Smooth muscle cell of trachea (primary cell): ENCODE results near the gene FAM161A. TPM values are rescaled to one million over a fixed set of nuclear protein-coding genes. Genes with fewer than 3 reads are reported as not detected.

ENCODE experiments used
- total RNA-seq: library from RNA; depleted of rRNA; stranded (reverse); fragments of >200 nt; gene quantifications from 2 replicates; pipeline ENCODE4 v1.2.1, GENCODE V29; 2014

The FAM161A gene
- total RNA-seq, result 1.3 and 2.8 TPM in 2 replicates

DNA sequence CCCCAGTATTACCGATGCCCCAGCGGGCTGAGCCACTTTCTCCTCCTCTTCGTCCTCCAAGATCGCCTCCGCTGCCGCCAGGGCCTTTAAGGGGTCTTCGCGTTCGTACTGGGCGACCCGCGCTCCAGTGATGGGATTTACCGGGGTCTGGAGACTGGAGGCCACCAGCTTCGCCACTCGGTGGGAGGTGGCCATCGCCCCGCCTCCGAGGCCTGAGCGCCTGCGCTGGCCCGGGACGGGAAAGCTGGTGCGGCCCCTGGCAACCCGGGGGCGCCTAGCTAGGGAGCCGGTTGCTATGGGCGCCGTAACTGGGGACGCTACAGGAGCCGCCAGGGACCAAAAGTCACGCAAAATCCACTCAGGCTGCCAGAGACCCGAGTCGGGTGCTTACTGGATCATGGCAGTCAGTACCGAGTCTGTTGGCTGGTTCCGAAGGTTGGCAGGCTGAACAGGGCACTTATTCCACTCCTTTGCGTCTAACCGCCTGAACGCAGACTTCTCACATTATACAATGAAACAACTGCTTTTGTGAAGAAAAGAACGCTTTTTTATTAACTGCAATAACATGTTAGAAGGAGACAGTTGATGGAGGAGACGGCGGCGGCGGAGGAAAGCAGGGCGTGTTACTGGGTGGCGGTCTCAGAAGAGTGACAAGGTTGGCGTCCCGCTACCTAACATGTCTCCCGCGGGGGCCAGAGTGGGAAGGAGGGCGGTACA is at the start of gene FAM161A:
Gene FAM161A (minus strand): TSS at position 214 of the 717 bp plus-strand sequence. CDS start 19 bp downstream, at position 195.

DNA sequence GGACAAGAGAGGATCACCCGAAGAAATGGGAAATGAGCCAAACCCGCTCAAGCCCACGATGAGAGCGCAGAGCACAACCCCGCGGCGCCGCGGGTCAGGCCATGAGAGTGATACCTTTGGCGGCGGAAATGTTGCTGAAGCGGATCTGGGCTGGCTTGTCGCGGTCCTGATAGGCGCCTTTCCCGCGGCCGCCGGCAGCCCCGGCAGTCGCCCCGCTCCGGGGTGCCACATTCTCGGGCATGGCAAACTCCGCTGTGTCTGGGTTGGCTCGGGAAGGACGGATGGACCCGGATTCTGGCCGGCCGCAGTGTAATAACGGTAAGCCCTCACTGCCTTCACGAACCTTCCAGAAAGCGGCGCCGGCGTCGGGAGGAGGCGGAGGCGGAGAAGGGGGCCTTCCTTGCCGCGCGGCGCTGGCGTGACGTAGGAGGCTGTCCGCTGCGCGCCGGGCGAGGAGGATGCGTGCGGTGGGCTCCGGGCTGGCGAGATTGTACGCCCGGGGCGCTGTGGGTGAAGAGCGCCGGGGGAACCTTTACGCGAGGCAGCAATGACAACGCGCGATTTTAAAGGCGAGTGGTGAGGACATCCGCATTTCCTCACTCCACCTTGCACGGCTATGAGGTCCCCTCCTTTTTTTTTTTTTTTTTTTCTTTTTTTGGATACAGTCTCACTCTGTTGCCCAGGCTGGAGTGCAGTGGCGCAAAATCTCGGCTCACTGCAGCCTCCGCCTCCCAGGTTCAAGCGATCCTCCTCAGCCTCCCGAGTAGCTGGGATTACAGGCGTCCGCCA is 34.6 kb upstream of the FAM161A start, which contains the start of gene CCT4:
Gene CCT4 (minus strand): TSS at position 390 of the 789 bp plus-strand sequence. CDS start 149 bp downstream, at position 241.

Other genes starting within 250 kb of the FAM161A start
- 162 and 205 TPM in 2 replicates for gene CCT4, start 34.6 kb upstream of the FAM161A start, total RNA-seq
- 50.3 and 76.4 TPM in 2 replicates for gene COMMD1, start 51.6 kb upstream of the FAM161A start, total RNA-seq